Mesothelial cell of epicardium (in vitro differentiated cells): ENCODE measurements around the gene CTSA. TPM values are rescaled to one million over a fixed set of nuclear protein-coding genes. Genes with fewer than 3 reads are reported as not detected.

Experiments used
- DNase-seq, 2 experiments: peaks; one replicate each; pipeline ENCODE4 v3.0.0; 2021; ENCODE audit warnings: low spot score in 2 of 2; ENCODE audit not compliant: unreplicated experiment in 2 of 2
- H3K27ac Mint-ChIP-seq: 2 replicates; pipeline ENCODE4 v1.8.0; 2021; ENCODE audit warnings: mixed read lengths
- H3K27me3 Mint-ChIP-seq: 2 replicates; pipeline ENCODE4 v1.8.0; 2021; ENCODE audit warnings: low read depth, mixed read lengths
- H3K36me3 Mint-ChIP-seq: 2 replicates; pipeline ENCODE4 v1.8.0; 2021; ENCODE audit warnings: mixed read lengths
- H3K4me1 Mint-ChIP-seq: 2 replicates; pipeline ENCODE4 v1.8.0; 2021; ENCODE audit warnings: mixed read lengths
- H3K4me3 Mint-ChIP-seq: 2 replicates; pipeline ENCODE4 v1.8.0; 2021; ENCODE audit warnings: mild to moderate bottlenecking, moderate library complexity, mixed read lengths
- H3K9me3 Mint-ChIP-seq: 2 replicates; pipeline ENCODE4 v1.8.0; 2021; ENCODE audit warnings: mixed read lengths
- CTCF ChIP-seq: fragments of 200-600 bp; sonication (generic); IDR thresholded peaks from one replicate; pipeline ENCODE4 v1.5.0; 2021; ENCODE audit warnings: antibody characterized with exemption; ENCODE audit not compliant: unreplicated experiment
- total RNA-seq: library from RNA; stranded (reverse); gene quantifications from 3 replicates; pipeline ENCODE4 v1.2.1, GENCODE V29; 2021

Gene CTSA
- total RNA-seq, 1 donor from 2014 or later, result 86.7 TPM

GRCh38 chr20:45943613-45944012 is 52.5 kb downstream of the CTSA start:
- Mint-ChIP-seq H3K27me3 (no peaks in the 10 kb centered on the region), H3K36me3 (peaks cover 21% of the 10 kb centered on the region), H3K9me3 (no peaks in the 10 kb centered on the region), H3K4me3 (no peak overlapping the region), H3K27ac (no peak overlapping the region), H3K4me1 (no peaks in the 10 kb centered on the region)
- no peak for DNase-seq
- no peak for TF ChIP-seq CTCF

- no peaks in the 10 kb centered on the region for H3K27me3 Mint-ChIP-seq
- H3K9me3 Mint-ChIP-seq, result no peaks in the 10 kb centered on the region
- no peaks in the 10 kb centered on the region for H3K4me1 Mint-ChIP-seq
- H3K4me3 Mint-ChIP-seq, result no peak overlapping the region
- H3K36me3 Mint-ChIP-seq, result peaks cover 26% of the 10 kb centered on the region
- no peak for TF ChIP-seq CTCF
- H3K27ac Mint-ChIP-seq, result no peak overlapping the region
- no peak for DNase-seq
These were observed 53.2 kb downstream of the CTSA start for GRCh38 chr20:45944151-45944964.

GRCh38 chr20:45944965-45945677 is 54.0 kb downstream of the CTSA start:
- Mint-ChIP-seq H3K36me3 (peaks cover 20% of the 10 kb centered on the region), H3K4me3 (no peak overlapping the region), H3K27ac (no peak overlapping the region)

GRCh38 chr20:45945678-45946148 is 54.6 kb downstream of the CTSA start:
- H3K4me1 Mint-ChIP-seq, result no peaks in the 10 kb centered on the region
- no peak for DNase-seq
- peaks cover 24% of the 10 kb centered on the region for H3K36me3 Mint-ChIP-seq
- no peaks in the 10 kb centered on the region for H3K9me3 Mint-ChIP-seq
- H3K4me3 Mint-ChIP-seq, result no peak overlapping the region
- no peak for TF ChIP-seq CTCF
- H3K27me3 Mint-ChIP-seq, result no peaks in the 10 kb centered on the region
- no peak overlapping the region for H3K27ac Mint-ChIP-seq

More at GRCh38 chr20:45944965-45945677, 54.0 kb downstream of the CTSA start:
- Mint-ChIP-seq H3K9me3 (no peaks in the 10 kb centered on the region), H3K27me3 (no peaks in the 10 kb centered on the region), H3K4me1 (no peaks in the 10 kb centered on the region)
- TF ChIP-seq CTCF, result no peak
- DNase-seq, result no peak

GRCh38 chr20:45946149-45946970 is 55.2 kb downstream of the CTSA start:
- DNase-seq, result no peak
- no peaks in the 10 kb centered on the region for H3K27me3 Mint-ChIP-seq

More at GRCh38 chr20:45946149-45946970, 55.2 kb downstream of the CTSA start:
- H3K4me1 Mint-ChIP-seq, result no peaks in the 10 kb centered on the region
- no peak for TF ChIP-seq CTCF
- H3K36me3 Mint-ChIP-seq, result peaks cover 24% of the 10 kb centered on the region
- H3K27ac Mint-ChIP-seq, result no peak overlapping the region
- H3K9me3 Mint-ChIP-seq, result no peaks in the 10 kb centered on the region
- H3K4me3 Mint-ChIP-seq, result no peak overlapping the region
